MCF 10A (cell line): ENCODE results near the gene VILL. TPM values are rescaled to one million over a fixed set of nuclear protein-coding genes. Genes with fewer than 3 reads are reported as not detected.

Experiments used
- BruUV-seq: library from RNA; stranded (reverse); fragments of 400-500 nt; replicated peaks from 2 replicates; lab custom pipeline; 2021; lab: Mats Ljungman, UMichigan
- CTCF ChIA-PET: fragments of 300-600 bp; sonication (Branson Sonifier 250); formaldehyde crosslinking; extraction: SDS; loops from one replicate; lab custom pipeline; 2021; ENCODE audit warnings: antibody characterized with exemption, inconsistent platforms; lab: Yijun Ruan, JAX
- POLR2A ChIA-PET: fragments of 300-600, 350-650 bp; sonication (Branson Sonifier 250); formaldehyde crosslinking; extraction: SDS; loops from one replicate; lab custom pipeline; 2020; ENCODE audit warnings: antibody characterized with exemption, inconsistent platforms; lab: Yijun Ruan, JAX
- DNase-seq: peaks from one replicate; pipeline ENCODE4 v3.0.0-alpha.2; 2018; ENCODE audit not compliant: unreplicated experiment
- H3K27ac Mint-ChIP-seq: one replicate; pipeline ENCODE4 v1.8.0; 2022; ENCODE audit warnings: mild to moderate bottlenecking, low read depth, mixed read lengths; ENCODE audit not compliant: unreplicated experiment
- H3K27me3 Mint-ChIP-seq: one replicate; pipeline ENCODE4 v1.8.0; 2022; ENCODE audit warnings: mixed read lengths; ENCODE audit not compliant: insufficient read depth, unreplicated experiment
- H3K36me3 Mint-ChIP-seq: one replicate; pipeline ENCODE4 v1.8.0; 2022; ENCODE audit warnings: mild to moderate bottlenecking, moderate library complexity, mixed read lengths; ENCODE audit not compliant: insufficient read depth, unreplicated experiment
- H3K4me1 Mint-ChIP-seq: one replicate; pipeline ENCODE4 v1.8.0; 2022; ENCODE audit warnings: mixed read lengths; ENCODE audit not compliant: insufficient read depth, unreplicated experiment
- H3K4me3 Mint-ChIP-seq: one replicate; pipeline ENCODE4 v1.8.0; 2022; ENCODE audit warnings: mild to moderate bottlenecking, moderate library complexity, mixed read lengths; ENCODE audit not compliant: unreplicated experiment
- H3K9me3 Mint-ChIP-seq: one replicate; pipeline ENCODE4 v1.8.0; 2022; ENCODE audit warnings: mixed read lengths; ENCODE audit not compliant: unreplicated experiment
- CTCF ChIP-seq: fragments of 200-600 bp; IDR thresholded peaks from one replicate; pipeline ENCODE4 v1.8.0; 2022; ENCODE audit warnings: antibody characterized with exemption, mild to moderate bottlenecking; ENCODE audit not compliant: unreplicated experiment
- intact Hi-C: fragments of 100-400 bp; cut with micrococcal nuclease; formaldehyde crosslinking; loops from 2 replicates; pipeline ENCODE4 v1.14.1; 2022
- total RNA-seq: library from RNA; stranded (reverse); gene quantifications from 2 replicates; pipeline ENCODE4 v1.2.3, GENCODE V29; 2022

Gene VILL
- total RNA-seq, 1 experiment from 2014 or later: not detected

- no TSS peak for BruUV-seq
- Mint-ChIP-seq H3K4me3 (no peak overlapping the region), H3K36me3 (peaks cover 2% of the 10 kb centered on the region), H3K27me3 (no peaks in the 10 kb centered on the region), H3K27ac (no peak overlapping the region), H3K9me3 (no peaks in the 10 kb centered on the region), H3K4me1 (peaks cover 31% of the 10 kb centered on the region)
- TF ChIP-seq CTCF: no peak
- ChIA-PET CTCF (interaction anchor here (0.6 to 4.1 kb wide), 5 partner anchors 9 to 297 kb away, joined by 3 to 46 read pairs (median 6); no protein-coding TSS in a partner anchor), POLR2A (no interaction called here)
- intact Hi-C loops: loop anchor here (5.0 to 10.0 kb wide), 2 partner anchors 342 to 480 kb away; partner anchors contain the start of gene XYLB
- no peak for DNase-seq
These were observed 11.8 kb downstream of the VILL start for GRCh38 chr3:38002291-38002876.

- Mint-ChIP-seq H3K4me1 (peaks cover 31% of the 10 kb centered on the region), H3K27me3 (no peaks in the 10 kb centered on the region), H3K4me3 (no peak overlapping the region), H3K27ac (no peak overlapping the region), H3K9me3 (no peaks in the 10 kb centered on the region), H3K36me3 (peaks cover 5% of the 10 kb centered on the region)
- intact Hi-C loops: loop anchor here (1.0 to 10.0 kb wide), 3 partner anchors 29 to 479 kb away; partner anchors contain the start of gene XYLB
- POLR2A ChIA-PET: no interaction called here
- CTCF ChIA-PET: interaction anchor here (0.6 to 4.1 kb wide), 16 partner anchors 9 to 341 kb away, joined by 3 to 46 read pairs (median 5); partner anchors contain the start of gene DLEC1
- no TSS peak for BruUV-seq
- no peak for DNase-seq
- no peak for TF ChIP-seq CTCF
These were observed 12.4 kb downstream of the VILL start for GRCh38 chr3:38002940-38003339.

- BruUV-seq: no TSS peak
- peaks cover 31% of the 10 kb centered on the region for H3K4me1 Mint-ChIP-seq
- H3K4me3 Mint-ChIP-seq: no peak overlapping the region
- H3K27me3 Mint-ChIP-seq: no peaks in the 10 kb centered on the region
- ChIA-PET POLR2A (no interaction called here), CTCF (interaction anchor here (0.5 to 4.1 kb wide), 36 partner anchors 8 to 979 kb away, joined by 3 to 46 read pairs (median 4); partner anchors contain the start of genes DLEC1 and XYLB)
- intact Hi-C loops: loop anchor here (1.0 to 10.0 kb wide), 3 partner anchors 29 to 479 kb away; partner anchors contain the start of gene XYLB
- H3K9me3 Mint-ChIP-seq: no peaks in the 10 kb centered on the region
- H3K36me3 Mint-ChIP-seq: peaks cover 5% of the 10 kb centered on the region
- TF ChIP-seq CTCF: peak; percentile 63
- H3K27ac Mint-ChIP-seq: no peak overlapping the region
- DNase-seq: peak; percentile 48
These were observed 12.8 kb downstream of the VILL start for GRCh38 chr3:38003371-38003816.

- ChIA-PET POLR2A (interaction anchor here (0.6 kb wide), 1 partner anchor 1041 kb away, joined by 3 read pairs; no protein-coding TSS in a partner anchor), CTCF (interaction anchor here (0.5 to 4.1 kb wide), 35 partner anchors 11 to 980 kb away, joined by 3 to 46 read pairs (median 4); partner anchors contain the start of genes DLEC1 and XYLB)
- peaks cover 5% of the 10 kb centered on the region for H3K36me3 Mint-ChIP-seq
- H3K4me1 Mint-ChIP-seq: peaks cover 30% of the 10 kb centered on the region
- H3K9me3 Mint-ChIP-seq: no peaks in the 10 kb centered on the region
- no peak overlapping the region for H3K4me3 Mint-ChIP-seq
- TF ChIP-seq CTCF: no peak
- DNase-seq: no peak
- no peak overlapping the region for H3K27ac Mint-ChIP-seq
- intact Hi-C loops: loop anchor here (1.0 to 10.0 kb wide), 5 partner anchors 30 to 478 kb away; partner anchors contain the start of gene XYLB
- BruUV-seq: no TSS peak
- no peaks in the 10 kb centered on the region for H3K27me3 Mint-ChIP-seq
These were observed 13.3 kb downstream of the VILL start for GRCh38 chr3:38003817-38004414.
